CD4-positive, CD25-positive, alpha-beta regulatory T cell (primary cell): ENCODE data around the gene GATA6. TPM values are rescaled to one million over a fixed set of nuclear protein-coding genes. Genes with fewer than 3 reads are reported as not detected.
A peak's percentile ranks its signal among the peaks of the same experiment; 100 is the strongest.

Experiments used
- ATAC-seq, 2 donors: fragments of 150-1000 bp; cut with Tn5 transposase; one replicate each; pipeline ENCODE4 v1.10.0; 2021; ENCODE audit warnings: low read depth in 2 of 2, moderate number of reproducible peaks in 2 of 2, moderate library complexity in 1 of 2
- DNase-seq, 3 donors: peaks; one replicate each; pipeline versions ENCODE4 v3.0.0 to v3.0.0-alpha.2; 2012 to 2022; ENCODE audit warnings: mixed read lengths in 1 of 3
- H3K27ac ChIP-seq: one replicate; pipeline ENCODE4 v1.7.0; 2013; ENCODE audit warnings: mild to moderate bottlenecking, low read length; ENCODE audit not compliant: insufficient read depth, poor library complexity, severe bottlenecking
- H3K27me3 ChIP-seq: one replicate; pipeline ENCODE4 v1.7.0; 2013; ENCODE audit warnings: low read length; ENCODE audit not compliant: control insufficient read depth, insufficient read depth
- H3K36me3 ChIP-seq: one replicate; pipeline ENCODE4 v1.7.0; 2013; ENCODE audit warnings: mild to moderate bottlenecking, low read length, moderate library complexity; ENCODE audit not compliant: control insufficient read depth, insufficient read depth
- H3K4me1 ChIP-seq: 2 replicates; pipeline ENCODE4 v1.7.0; 2013; ENCODE audit warnings: mild to moderate bottlenecking, low read length; ENCODE audit not compliant: insufficient read depth, control insufficient read depth, poor library complexity, severe bottlenecking
- H3K4me3 ChIP-seq: one replicate; pipeline ENCODE4 v1.7.0; 2013; ENCODE audit warnings: low read depth, mild to moderate bottlenecking, low read length, moderate library complexity
- H3K9me3 ChIP-seq, 2 experiments: 1 replicate in 1 of 2; 2 replicates in 1 of 2; pipeline ENCODE4 v1.7.0; 2013; ENCODE audit warnings: low read length in 2 of 2, mild to moderate bottlenecking in 1 of 2, moderate library complexity in 1 of 2; ENCODE audit not compliant: control insufficient read depth in 2 of 2
- H3K27ac Mint-ChIP-seq, 3 donors: one replicate each; pipeline ENCODE4 v1.8.0; 2020 to 2022; ENCODE audit warnings: mild to moderate bottlenecking in 3 of 3, mixed read lengths in 3 of 3, moderate library complexity in 2 of 3
- H3K27me3 Mint-ChIP-seq: one replicate; pipeline ENCODE4 v1.8.0; 2022; ENCODE audit warnings: mild to moderate bottlenecking, mixed read lengths
- H3K36me3 Mint-ChIP-seq: one replicate; pipeline ENCODE4 v1.8.0; 2020; ENCODE audit warnings: mixed read lengths
- H3K4me1 Mint-ChIP-seq, 4 donors: one replicate each; pipeline ENCODE4 v1.8.0; 2020 to 2022; ENCODE audit warnings: mixed read lengths in 4 of 4, mild to moderate bottlenecking in 1 of 4
- H3K4me3 Mint-ChIP-seq, 4 donors: one replicate each; pipeline ENCODE4 v1.8.0; 2020 to 2022; ENCODE audit warnings: mild to moderate bottlenecking in 4 of 4, mixed read lengths in 4 of 4, moderate library complexity in 3 of 4
- H3K9me3 Mint-ChIP-seq, 7 donors: one replicate each; pipeline ENCODE4 v1.8.0; 2020 to 2022; ENCODE audit warnings: mixed read lengths in 7 of 7, mild to moderate bottlenecking in 3 of 7, moderate library complexity in 2 of 7
- polyA plus RNA-seq, 4 donors: library from polyadenylated mRNA; unstranded; fragments of 300-500 nt; fragmentation: Illumina TruSeq; gene quantifications; one replicate each; pipeline ENCODE4 v1.2.3, GENCODE V29; 2021
- total RNA-seq: library from RNA; stranded (reverse); gene quantifications from one replicate; pipeline ENCODE4 v1.2.3, GENCODE V29; 2022

GATA6 gene
- total and polyA plus RNA-seq, 5 donors from 2014 or later = 0.10 TPM; not detected in 4

- ATAC-seq = no peak
- no peaks in the 10 kb centered on the region for H3K36me3 Mint-ChIP-seq
- Histone ChIP-seq H3K36me3 (no peaks in the 10 kb centered on the region), H3K9me3 (no peaks in the 10 kb centered on the region), H3K27me3 (peaks cover 24% of the 10 kb centered on the region), H3K4me1 (no peaks in the 10 kb centered on the region), H3K4me3 (no peak overlapping the region), H3K27ac (no peak overlapping the region)
- DNase-seq = no peak
- peaks cover 0 to 2% (median 0%) of the 10 kb centered on the region in 7 donors for H3K9me3 Mint-ChIP-seq
- H3K27ac Mint-ChIP-seq = no peak overlapping the region
- H3K4me3 Mint-ChIP-seq = peak overlapping the region in 1 of 4 donors; percentile 43
- peaks cover 0 to 13% (median 6%) of the 10 kb centered on the region in 4 donors for H3K4me1 Mint-ChIP-seq
- H3K27me3 Mint-ChIP-seq = peaks cover 71% of the 10 kb centered on the region
Measured at GRCh38 chr18:22163416-22164161, 5.8 kb upstream of the GATA6 start.

- Histone ChIP-seq H3K4me1 (peaks cover 6% of the 10 kb centered on the region), H3K36me3 (no peaks in the 10 kb centered on the region), H3K9me3 (no peaks in the 10 kb centered on the region), H3K27me3 (peaks cover 24% of the 10 kb centered on the region), H3K27ac (no peak overlapping the region), H3K4me3 (no peak overlapping the region)
- DNase-seq = no peak
- no peak overlapping the region for H3K4me3 Mint-ChIP-seq
- no peaks in the 10 kb centered on the region for H3K36me3 Mint-ChIP-seq
- peaks cover 0 to 18% (median 8%) of the 10 kb centered on the region in 4 donors for H3K4me1 Mint-ChIP-seq
- H3K27ac Mint-ChIP-seq = no peak overlapping the region
- ATAC-seq = no peak
- peaks cover 79% of the 10 kb centered on the region for H3K27me3 Mint-ChIP-seq
- peaks cover 0 to 2% (median 0%) of the 10 kb centered on the region in 7 donors for H3K9me3 Mint-ChIP-seq
Measured at GRCh38 chr18:22164337-22165048, 4.9 kb upstream of the GATA6 start.

GRCh38 chr18:22165049-22165602 lies 4.3 kb upstream of the GATA6 start:
- H3K27ac Mint-ChIP-seq = no peak overlapping the region
- H3K4me1 ChIP-seq = peaks cover 12% of the 10 kb centered on the region
- no peaks in the 10 kb centered on the region for H3K36me3 ChIP-seq
- H3K36me3 Mint-ChIP-seq = no peaks in the 10 kb centered on the region
- no peak overlapping the region for H3K27ac ChIP-seq
- peaks cover 85% of the 10 kb centered on the region for H3K27me3 Mint-ChIP-seq
- H3K4me3 ChIP-seq = no peak overlapping the region
- no peak overlapping the region for H3K4me3 Mint-ChIP-seq
- H3K27me3 ChIP-seq = peaks cover 24% of the 10 kb centered on the region
- no peak for DNase-seq
- H3K9me3 Mint-ChIP-seq = peaks cover 0 to 2% (median 0%) of the 10 kb centered on the region in 7 donors
- peaks cover 0 to 20% (median 10%) of the 10 kb centered on the region in 4 donors for H3K4me1 Mint-ChIP-seq
- ATAC-seq = no peak
- no peaks in the 10 kb centered on the region for H3K9me3 ChIP-seq

- Mint-ChIP-seq H3K27me3 (peaks cover 84% of the 10 kb centered on the region), H3K36me3 (no peaks in the 10 kb centered on the region), H3K4me3 (no peak overlapping the region), H3K4me1 (peaks cover 0 to 24% (median 12%) of the 10 kb centered on the region in 4 donors), H3K27ac (no peak overlapping the region), H3K9me3 (peaks cover 0 to 2% (median 0%) of the 10 kb centered on the region in 7 donors)
- H3K4me3 ChIP-seq = no peak overlapping the region
- no peak overlapping the region for H3K27ac ChIP-seq
- H3K36me3 ChIP-seq = no peaks in the 10 kb centered on the region
- peaks cover 24% of the 10 kb centered on the region for H3K27me3 ChIP-seq
- DNase-seq (no peak), ATAC-seq (no peak)
- peaks cover 15% of the 10 kb centered on the region for H3K4me1 ChIP-seq
- H3K9me3 ChIP-seq = no peaks in the 10 kb centered on the region
Measured at GRCh38 chr18:22165603-22166068, 3.8 kb upstream of the GATA6 start.

- no peaks in the 10 kb centered on the region for H3K36me3 Mint-ChIP-seq
- no peak for ATAC-seq
- no peak for DNase-seq
- Histone ChIP-seq H3K4me1 (peaks cover 22% of the 10 kb centered on the region), H3K27ac (no peak overlapping the region), H3K36me3 (no peaks in the 10 kb centered on the region), H3K27me3 (peaks cover 20% of the 10 kb centered on the region), H3K9me3 (no peaks in the 10 kb centered on the region), H3K4me3 (no peak overlapping the region)
- H3K9me3 Mint-ChIP-seq = peaks cover 0 to 2% (median 0%) of the 10 kb centered on the region in 7 donors
- H3K27ac Mint-ChIP-seq = no peak overlapping the region
- peaks cover 80% of the 10 kb centered on the region for H3K27me3 Mint-ChIP-seq
- H3K4me1 Mint-ChIP-seq = peaks cover 0 to 27% (median 12%) of the 10 kb centered on the region in 4 donors
- H3K4me3 Mint-ChIP-seq = peak overlapping the region in 3 of 4 donors; percentile 15 to 68 (median 48)
Measured at GRCh38 chr18:22166069-22166950, 3.1 kb upstream of the GATA6 start.

- no peak overlapping the region for H3K27ac Mint-ChIP-seq
- H3K4me3 Mint-ChIP-seq = peak overlapping the region in 1 of 4 donors; percentile 3
- no peaks in the 10 kb centered on the region for H3K36me3 Mint-ChIP-seq
Measured at GRCh38 chr18:22167091-22167470, 2.3 kb upstream of the GATA6 start.

More at GRCh38 chr18:22167091-22167470, 2.3 kb upstream of the GATA6 start:
- DNase-seq (no peak), ATAC-seq (no peak)
- peaks cover 23% of the 10 kb centered on the region for H3K4me1 ChIP-seq
- H3K9me3 ChIP-seq = no peaks in the 10 kb centered on the region
- H3K27ac ChIP-seq = no peak overlapping the region
- H3K4me3 ChIP-seq = no peak overlapping the region
- H3K9me3 Mint-ChIP-seq = peaks cover 0 to 2% (median 0%) of the 10 kb centered on the region in 7 donors
- no peaks in the 10 kb centered on the region for H3K36me3 ChIP-seq
- H3K27me3 ChIP-seq = peaks cover 20% of the 10 kb centered on the region
- H3K27me3 Mint-ChIP-seq = peaks cover 78% of the 10 kb centered on the region
- peaks cover 0 to 27% (median 12%) of the 10 kb centered on the region in 4 donors for H3K4me1 Mint-ChIP-seq
